ENCODE data around the gene NTN1. TPM values are rescaled to one million over a fixed set of nuclear protein-coding genes. Genes with fewer than 3 reads are reported as not detected.

The NTN1 gene
- total RNA-seq, 4 donors from 2014 or later, result 5.9 to 11.6 (median 8.5) TPM

GRCh38 chr17:9080983-9081382 is 59.7 kb downstream of the NTN1 start:
- no peak for TF ChIP-seq CTCF (IDR thresholded peaks at IDR 0.05)
- no peak for TF ChIP-seq POLR2A (IDR thresholded peaks at IDR 0.05)
- WGBS, 2 donors, result 32 to 76% methylated on average over 2 to 3 of the region's 3 CpGs
- no peak overlapping the region for H3K4me3 ChIP-seq (ENCODE audit: low read depth, poor library complexity, severe bottlenecking)
- no peak for DNase-seq (ENCODE audit: low spot score in 2 of 2)
- intact Hi-C loops (cut with DNase I; ENCODE audit: low total_unique reads), result no loop called here

- TF ChIP-seq CTCF (IDR thresholded peaks at IDR 0.05), result no peak
- no peak for TF ChIP-seq POLR2A (IDR thresholded peaks at IDR 0.05)
- 95 to 96% methylated on average over 4 of the region's 4 CpGs for WGBS, 2 donors
- intact Hi-C loops (cut with DNase I; ENCODE audit: low total_unique reads), result no loop called here
Measured at GRCh38 chr17:9086577-9086976, 65.3 kb downstream of the NTN1 start.

DNA sequence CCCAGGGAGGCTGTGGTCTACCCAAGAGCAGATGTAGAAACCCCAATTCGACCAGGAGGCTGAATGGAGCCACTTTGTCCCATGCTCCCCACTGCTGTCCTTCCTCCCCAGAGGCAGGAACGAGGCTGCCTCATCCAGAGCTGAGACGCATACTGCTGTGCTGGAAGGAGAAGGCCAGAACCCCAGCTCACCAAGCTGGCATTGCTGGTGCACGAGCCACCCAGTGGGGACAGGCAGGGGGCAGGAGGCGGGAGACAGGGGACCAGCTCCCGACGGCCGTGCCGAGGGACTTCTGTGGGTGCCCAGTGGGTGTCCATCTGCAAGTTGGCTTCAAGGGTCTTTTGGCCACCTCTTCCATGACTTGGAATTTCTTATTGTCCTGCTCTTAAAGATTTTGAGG is 66.6 kb downstream of the NTN1 start:
- TF ChIP-seq POLR2A (IDR thresholded peaks at IDR 0.05), result no peak
- TF ChIP-seq CTCF (IDR thresholded peaks at IDR 0.05), result no peak

More at GRCh38 chr17:9086577-9086976, 65.3 kb downstream of the NTN1 start:
- DNase-seq (ENCODE audit: low spot score in 2 of 2), result no peak
- no peak overlapping the region for H3K4me3 ChIP-seq (ENCODE audit: low read depth, poor library complexity, severe bottlenecking)

DNA sequence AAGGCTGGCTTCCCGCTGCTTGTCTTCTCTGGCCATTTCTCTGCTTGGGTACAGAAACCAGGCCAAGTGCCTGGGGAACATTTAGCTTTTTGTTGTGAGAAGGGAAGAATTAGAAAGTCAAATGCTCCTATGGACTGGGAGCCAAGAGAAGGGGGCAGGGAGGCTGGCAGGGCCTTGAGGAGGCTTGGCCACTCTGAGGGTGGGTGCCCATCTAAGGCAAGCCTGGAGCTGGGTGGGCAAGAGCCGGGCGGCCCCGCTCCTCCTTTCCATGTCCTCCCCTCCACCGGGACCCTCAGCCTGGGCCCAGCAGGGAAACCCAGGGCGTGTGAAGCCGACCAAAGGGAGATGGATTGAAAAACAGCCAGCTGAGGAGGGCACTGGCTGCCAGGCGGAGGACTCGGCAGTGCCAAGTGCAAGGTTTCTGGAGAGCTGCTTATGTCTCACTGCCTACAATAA is 69.4 kb downstream of the NTN1 start:
- no peak for TF ChIP-seq POLR2A (IDR thresholded peaks at IDR 0.05)
- no peak for TF ChIP-seq CTCF (IDR thresholded peaks at IDR 0.05)
- WGBS, 2 donors, result 48 to 59% methylated on average over 9 of the region's 9 CpGs
- DNase-seq (ENCODE audit: low spot score in 2 of 2), result no peak
- H3K4me3 ChIP-seq (ENCODE audit: low read depth, poor library complexity, severe bottlenecking), result no peak overlapping the region
- intact Hi-C loops (cut with DNase I; ENCODE audit: low total_unique reads), result no loop called here

More for the DNA sequence above, 66.6 kb downstream of the NTN1 start:
- WGBS, 2 donors, result 89% methylated on average over 7 to 9 of the region's 9 CpGs
- no peak overlapping the region for H3K4me3 ChIP-seq (ENCODE audit: low read depth, poor library complexity, severe bottlenecking)
- intact Hi-C loops (cut with DNase I; ENCODE audit: low total_unique reads), result no loop called here
- no peak for DNase-seq (ENCODE audit: low spot score in 2 of 2)

- no peak for TF ChIP-seq CTCF (IDR thresholded peaks at IDR 0.05)
- no peak for TF ChIP-seq POLR2A (IDR thresholded peaks at IDR 0.05)
- 84 to 85% methylated on average over 1 of the region's 1 CpG for WGBS, 2 donors
- no peak overlapping the region for H3K4me3 ChIP-seq (ENCODE audit: low read depth, poor library complexity, severe bottlenecking)
- intact Hi-C loops (cut with DNase I; ENCODE audit: low total_unique reads), result no loop called here
- no peak for DNase-seq (ENCODE audit: low spot score in 2 of 2)
Measured at GRCh38 chr17:9094193-9094592, 72.9 kb downstream of the NTN1 start.

DNA sequence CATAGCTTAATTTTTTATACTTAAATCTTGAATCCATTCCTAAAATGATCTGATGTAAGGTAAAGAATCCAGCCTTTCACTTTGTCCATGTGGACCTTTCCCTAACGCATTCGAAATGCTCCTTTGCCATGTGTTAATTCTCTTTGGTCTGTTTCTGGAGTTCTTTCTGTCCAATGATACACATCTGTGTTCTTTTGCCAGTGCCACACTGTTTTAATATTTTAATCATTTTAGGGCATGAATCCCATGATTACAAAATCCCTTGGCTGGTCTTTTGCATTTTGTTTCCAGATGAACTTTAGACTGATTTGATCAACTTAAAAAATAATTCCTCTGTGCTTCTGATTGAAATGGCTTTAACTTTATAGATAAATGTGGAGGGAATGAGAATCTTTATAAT is 74.1 kb downstream of the NTN1 start:
- DNase-seq (ENCODE audit: low spot score in 2 of 2), result no peak
- WGBS, 2 donors, result 30 to 47% methylated on average over 2 of the region's 2 CpGs
- intact Hi-C loops (cut with DNase I; ENCODE audit: low total_unique reads), result no loop called here
- TF ChIP-seq CTCF (IDR thresholded peaks at IDR 0.05), result no peak
- TF ChIP-seq POLR2A (IDR thresholded peaks at IDR 0.05), result no peak
- H3K4me3 ChIP-seq (ENCODE audit: low read depth, poor library complexity, severe bottlenecking), result no peak overlapping the region
